Measurements from ENCODE around the gene WEE1.

WEE1 gene

DNA sequence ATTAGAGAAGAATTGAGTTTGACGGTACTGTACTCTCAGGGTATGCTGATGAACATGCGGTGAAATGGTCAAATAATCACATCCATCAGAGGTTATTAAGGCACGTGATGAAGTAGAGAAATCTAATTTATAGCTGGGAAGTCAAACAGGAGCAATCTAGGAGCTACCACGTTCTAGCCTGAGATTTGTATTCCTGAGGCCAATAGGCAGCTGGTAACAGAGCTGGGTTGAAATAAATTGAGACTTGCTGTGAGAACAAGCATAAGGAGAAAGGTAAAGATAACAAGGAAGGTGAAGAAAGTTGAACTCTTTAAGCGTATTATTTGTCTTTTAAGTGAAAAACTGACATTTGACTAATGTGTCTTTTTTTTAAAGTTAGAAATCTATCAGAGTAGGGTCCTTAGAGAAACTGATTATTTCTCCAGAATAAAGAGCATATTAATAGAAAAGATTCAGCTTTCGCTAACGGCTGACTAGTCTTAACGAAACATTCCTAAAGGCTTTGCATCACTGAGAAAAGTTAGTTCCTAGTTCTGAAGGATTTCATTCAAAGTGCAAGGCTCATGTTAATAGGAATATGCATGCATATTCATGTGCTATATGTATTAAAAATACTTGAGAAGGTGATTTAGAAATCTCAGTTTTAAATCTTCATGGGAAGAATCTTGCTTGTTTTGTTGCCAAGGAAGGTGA, 5.2 kb upstream of the WEE1 start:
- H3K9ac ChIP-seq (ENCODE audit: insufficient read length, low read depth), result no peak overlapping the region
- H3K27me3 ChIP-seq (ENCODE audit: insufficient read depth, insufficient read length), result no peaks in the 10 kb centered on the region
- peaks cover 9% of the 10 kb centered on the region for H3K4me1 ChIP-seq (ENCODE audit: insufficient read depth, insufficient read length)
- H3K9me3 ChIP-seq (ENCODE audit: insufficient read depth, low read length), result no peaks in the 10 kb centered on the region
- no peaks in the 10 kb centered on the region for H3K36me3 ChIP-seq (ENCODE audit: insufficient read depth, insufficient read length, low read length)
- no peak overlapping the region for H3K4me3 ChIP-seq (ENCODE audit: insufficient read length, low read depth)
- TF ChIP-seq YY1 (IDR thresholded peaks at IDR 0.05; ENCODE audit: insufficient read depth, insufficient read length) (no peak), ZNF274 (IDR thresholded peaks at IDR 0.05; ENCODE audit: low read depth, low read length) (no peak)
- DNase-seq (ENCODE audit: low read depth, low spot score), result no peak

DNA sequence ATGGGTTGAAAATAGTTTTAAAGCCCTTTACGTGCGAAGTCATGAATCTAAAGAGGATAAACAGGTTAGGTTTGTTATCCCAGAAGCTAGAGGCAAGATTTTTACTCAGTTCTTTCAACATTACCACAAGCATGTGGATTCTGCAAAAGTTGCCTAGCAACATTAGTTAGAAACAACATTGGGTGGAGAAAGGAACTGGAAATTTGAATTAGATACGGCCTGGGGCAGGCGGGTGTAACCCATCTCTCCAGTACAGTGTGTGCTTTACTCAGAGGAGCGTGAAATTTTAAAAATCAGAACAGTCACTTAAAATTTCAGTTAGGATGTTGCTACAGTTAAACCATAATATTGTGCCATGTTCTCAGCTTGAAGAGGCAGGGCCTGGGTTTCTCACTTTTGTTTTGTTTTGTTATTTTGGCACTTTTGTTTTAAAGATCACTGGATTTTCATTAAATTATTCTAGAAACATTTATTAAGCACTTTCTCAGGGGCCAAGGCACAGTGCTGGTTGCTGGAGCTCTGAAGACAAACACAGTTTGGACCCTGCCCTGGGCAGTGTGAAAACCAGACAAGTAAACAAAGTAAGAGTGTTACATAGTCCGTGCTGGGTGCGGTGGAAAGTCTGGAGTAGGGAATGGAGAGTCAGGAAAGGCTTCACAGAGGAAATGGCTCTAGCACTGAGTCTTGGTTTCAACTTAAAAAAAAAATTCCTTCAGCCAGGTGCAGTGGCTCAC, 4.4 kb upstream of the WEE1 start:
- TF ChIP-seq YY1 (IDR thresholded peaks at IDR 0.05; ENCODE audit: insufficient read depth, insufficient read length), result no peak
- TF ChIP-seq SUZ12 (IDR thresholded peaks at IDR 0.05; ENCODE audit: extremely low read depth, insufficient read depth, insufficient read length), result no peak
- no peak for TF ChIP-seq ZNF274 (IDR thresholded peaks at IDR 0.05; ENCODE audit: low read depth, low read length)
- Histone ChIP-seq H3K4me3 (ENCODE audit: insufficient read length, low read depth) (no peak overlapping the region), H3K27me3 (ENCODE audit: insufficient read depth, insufficient read length) (no peaks in the 10 kb centered on the region), H3K4me1 (ENCODE audit: insufficient read depth, insufficient read length) (peaks cover 9% of the 10 kb centered on the region), H3K9ac (ENCODE audit: insufficient read length, low read depth) (peak overlapping the region; percentile 11), H3K9me3 (ENCODE audit: insufficient read depth, low read length) (no peaks in the 10 kb centered on the region), H3K36me3 (ENCODE audit: insufficient read depth, insufficient read length, low read length) (no peaks in the 10 kb centered on the region)
- peak; percentile 67 for DNase-seq (ENCODE audit: low read depth, low spot score)

DNA sequence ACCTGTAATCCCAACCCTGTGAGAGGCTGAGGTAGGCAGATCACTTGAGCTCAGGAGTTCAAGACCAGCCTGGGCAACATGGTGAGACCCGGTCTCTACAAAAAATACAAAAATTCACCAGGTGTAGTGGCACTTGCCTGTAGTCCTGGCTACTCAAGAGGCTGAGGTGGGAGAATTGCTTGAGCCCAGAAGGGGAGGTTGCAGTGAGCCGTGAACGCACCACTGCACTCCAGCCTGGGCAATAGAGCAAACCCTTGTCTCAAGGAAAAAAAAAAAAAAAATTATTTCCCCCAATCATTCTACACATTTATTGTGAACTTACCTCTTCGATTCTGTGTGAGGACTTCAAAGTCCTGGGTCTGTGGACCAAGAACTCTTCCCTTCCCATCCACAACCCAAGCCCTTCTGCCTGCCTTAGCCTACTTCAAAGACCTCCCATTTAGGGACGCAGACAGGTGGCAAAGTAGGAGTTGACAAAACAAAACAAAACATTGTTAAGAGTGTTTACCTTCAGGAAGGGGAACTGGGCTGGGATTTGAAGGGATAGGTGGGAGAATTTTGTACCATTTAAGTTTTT, 3.8 kb upstream of the WEE1 start:
- H3K9me3 ChIP-seq (ENCODE audit: insufficient read depth, low read length), result no peaks in the 10 kb centered on the region
- DNase-seq (ENCODE audit: low read depth, low spot score), result no peak
- no peak overlapping the region for H3K4me3 ChIP-seq (ENCODE audit: insufficient read length, low read depth)
- peaks cover 4% of the 10 kb centered on the region for H3K36me3 ChIP-seq (ENCODE audit: insufficient read depth, insufficient read length, low read length)
- peaks cover 9% of the 10 kb centered on the region for H3K4me1 ChIP-seq (ENCODE audit: insufficient read depth, insufficient read length)
- H3K9ac ChIP-seq (ENCODE audit: insufficient read length, low read depth), result peak overlapping the region; percentile 11
- TF ChIP-seq ZNF274 (IDR thresholded peaks at IDR 0.05; ENCODE audit: low read depth, low read length), result no peak
- no peak for TF ChIP-seq SUZ12 (IDR thresholded peaks at IDR 0.05; ENCODE audit: extremely low read depth, insufficient read depth, insufficient read length)
- TF ChIP-seq YY1 (IDR thresholded peaks at IDR 0.05; ENCODE audit: insufficient read depth, insufficient read length), result no peak
- no peaks in the 10 kb centered on the region for H3K27me3 ChIP-seq (ENCODE audit: insufficient read depth, insufficient read length)

DNA sequence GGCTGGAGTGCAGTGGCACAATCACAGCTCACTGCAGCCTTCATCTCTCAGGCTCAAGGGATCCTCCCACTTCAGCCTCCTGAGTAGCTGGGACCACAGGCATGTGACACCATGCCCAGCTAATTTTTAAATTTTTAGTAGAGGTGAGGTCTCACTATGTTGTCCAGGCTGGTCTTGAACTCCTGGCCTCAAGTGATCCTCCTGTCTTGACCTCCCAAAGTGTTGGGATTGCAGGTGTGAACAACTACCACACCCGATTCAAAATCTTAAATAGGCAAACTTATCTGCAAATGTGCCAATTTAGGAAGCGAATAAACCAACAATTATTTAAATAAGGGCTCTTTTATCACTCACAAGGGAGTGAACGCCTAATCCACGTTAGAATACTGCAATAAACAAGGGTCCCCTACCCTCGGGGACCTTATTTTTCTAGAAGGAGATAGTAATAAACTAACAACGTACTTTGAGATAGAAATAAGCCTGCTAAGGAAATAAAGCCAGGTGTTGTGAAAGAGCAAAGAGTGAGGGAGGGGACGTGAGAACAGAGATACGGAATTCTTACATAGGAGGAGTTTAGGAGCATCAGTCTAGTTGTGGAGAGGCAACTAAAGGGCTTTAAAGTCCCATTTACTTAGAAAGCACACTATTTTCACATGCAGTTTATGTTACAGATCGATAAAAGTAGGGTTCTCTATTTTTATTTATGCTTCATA, 3.0 kb upstream of the WEE1 start:
- no peaks in the 10 kb centered on the region for H3K27me3 ChIP-seq (ENCODE audit: insufficient read depth, insufficient read length)
- no peak overlapping the region for H3K4me3 ChIP-seq (ENCODE audit: insufficient read length, low read depth)
- H3K9me3 ChIP-seq (ENCODE audit: insufficient read depth, low read length), result no peaks in the 10 kb centered on the region
- DNase-seq (ENCODE audit: low read depth, low spot score), result no peak
- H3K9ac ChIP-seq (ENCODE audit: insufficient read length, low read depth), result no peak overlapping the region
- TF ChIP-seq YY1 (IDR thresholded peaks at IDR 0.05; ENCODE audit: insufficient read depth, insufficient read length) (no peak), ZNF274 (IDR thresholded peaks at IDR 0.05; ENCODE audit: low read depth, low read length) (no peak), SUZ12 (IDR thresholded peaks at IDR 0.05; ENCODE audit: extremely low read depth, insufficient read depth, insufficient read length) (no peak)
- H3K36me3 ChIP-seq (ENCODE audit: insufficient read depth, insufficient read length, low read length), result peaks cover 12% of the 10 kb centered on the region
- peaks cover 3% of the 10 kb centered on the region for H3K4me1 ChIP-seq (ENCODE audit: insufficient read depth, insufficient read length)

DNA sequence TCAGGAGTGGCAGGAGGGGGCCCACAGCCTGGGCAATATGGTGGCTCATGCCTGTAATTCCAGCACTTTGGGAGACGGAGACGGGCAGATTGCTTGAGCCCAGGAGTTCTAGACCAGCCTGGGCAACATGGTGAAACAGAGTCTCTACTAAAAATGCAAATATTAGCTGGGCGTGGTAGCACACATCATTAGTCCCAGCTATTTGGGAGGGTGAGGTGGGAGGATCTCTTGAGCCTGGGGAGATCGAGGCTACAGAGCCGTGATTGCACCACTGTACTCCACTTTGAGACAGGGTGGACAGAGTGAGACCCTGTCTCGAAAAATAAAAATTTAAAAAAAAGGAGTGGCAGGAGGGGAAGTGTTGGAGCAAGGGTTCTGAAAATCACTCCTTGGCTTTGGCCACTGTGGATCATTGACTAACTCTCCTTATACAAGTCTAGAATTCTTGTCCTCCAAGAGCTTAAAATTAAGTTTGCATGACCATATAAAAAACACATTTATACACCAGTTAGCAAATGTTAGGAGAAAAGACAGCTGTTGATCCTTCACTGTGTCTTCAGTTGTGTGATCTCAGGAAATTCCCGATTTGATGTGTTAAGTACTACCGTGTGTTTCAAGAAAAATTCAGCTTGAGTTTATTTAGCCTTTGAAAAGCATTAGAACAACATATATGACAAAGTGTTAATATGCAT, 2.3 kb upstream of the WEE1 start:
- H3K36me3 ChIP-seq (ENCODE audit: insufficient read depth, insufficient read length, low read length), result peaks cover 19% of the 10 kb centered on the region
- no peaks in the 10 kb centered on the region for H3K9me3 ChIP-seq (ENCODE audit: insufficient read depth, low read length)
- H3K4me3 ChIP-seq (ENCODE audit: insufficient read length, low read depth), result no peak overlapping the region
- no peak overlapping the region for H3K9ac ChIP-seq (ENCODE audit: insufficient read length, low read depth)
- no peak for DNase-seq (ENCODE audit: low read depth, low spot score)
- no peak for TF ChIP-seq YY1 (IDR thresholded peaks at IDR 0.05; ENCODE audit: insufficient read depth, insufficient read length)
- no peak for TF ChIP-seq ZNF274 (IDR thresholded peaks at IDR 0.05; ENCODE audit: low read depth, low read length)
- no peak for TF ChIP-seq SUZ12 (IDR thresholded peaks at IDR 0.05; ENCODE audit: extremely low read depth, insufficient read depth, insufficient read length)
- H3K27me3 ChIP-seq (ENCODE audit: insufficient read depth, insufficient read length), result no peaks in the 10 kb centered on the region
- H3K4me1 ChIP-seq (ENCODE audit: insufficient read depth, insufficient read length), result peaks cover 3% of the 10 kb centered on the region

DNA sequence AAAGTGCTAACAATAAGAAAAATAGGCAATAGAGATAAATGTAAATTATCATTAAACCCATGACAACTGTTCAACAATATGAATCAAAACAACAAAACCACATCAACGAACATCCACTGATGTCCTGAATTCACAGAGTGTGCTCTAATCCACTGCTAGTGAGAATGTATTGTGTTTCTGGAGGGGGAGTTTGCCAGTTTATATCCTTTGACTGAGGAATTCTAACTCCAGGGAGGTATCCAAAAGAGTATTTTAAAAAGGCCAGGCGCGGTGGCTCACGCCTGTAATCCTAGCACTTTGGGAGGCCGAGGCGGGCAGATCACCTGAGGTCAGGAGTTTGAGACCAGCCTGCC, 1.7 kb upstream of the WEE1 start:
- H3K4me3 ChIP-seq (ENCODE audit: insufficient read length, low read depth), result peak overlapping the region; percentile 72
- no peaks in the 10 kb centered on the region for H3K9me3 ChIP-seq (ENCODE audit: insufficient read depth, low read length)
- TF ChIP-seq SUZ12 (IDR thresholded peaks at IDR 0.05; ENCODE audit: extremely low read depth, insufficient read depth, insufficient read length), result no peak
- TF ChIP-seq ZNF274 (IDR thresholded peaks at IDR 0.05; ENCODE audit: low read depth, low read length), result no peak
- TF ChIP-seq YY1 (IDR thresholded peaks at IDR 0.05; ENCODE audit: insufficient read depth, insufficient read length), result no peak
- DNase-seq (ENCODE audit: low read depth, low spot score), result no peak
- peaks cover 25% of the 10 kb centered on the region for H3K36me3 ChIP-seq (ENCODE audit: insufficient read depth, insufficient read length, low read length)
- H3K27me3 ChIP-seq (ENCODE audit: insufficient read depth, insufficient read length), result no peaks in the 10 kb centered on the region
- peaks cover 3% of the 10 kb centered on the region for H3K4me1 ChIP-seq (ENCODE audit: insufficient read depth, insufficient read length)
- peak overlapping the region; percentile 89 for H3K9ac ChIP-seq (ENCODE audit: insufficient read length, low read depth)
